Measurements from ENCODE around the gene EPYC.

EPYC gene

DNA sequence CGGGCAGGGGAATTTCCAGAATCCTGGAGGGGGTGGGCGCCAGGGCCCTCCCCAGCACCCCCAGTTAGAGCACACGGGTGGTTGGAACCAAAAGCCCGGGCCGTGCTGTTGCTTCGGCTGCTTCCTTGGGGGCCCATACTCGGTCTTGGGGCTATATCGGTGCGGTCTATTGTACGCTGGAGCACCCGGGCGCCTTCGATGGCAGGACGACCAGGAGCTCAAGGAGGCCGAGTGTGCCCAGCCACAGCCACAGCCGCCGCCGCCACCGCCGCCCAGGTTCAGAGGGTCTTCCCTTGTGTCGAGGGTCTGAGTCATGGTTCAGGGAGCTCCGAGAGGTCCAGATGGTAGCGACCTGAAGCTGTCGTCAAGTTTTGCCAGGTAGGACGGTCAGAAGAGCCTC lies 50.3 kb downstream of the EPYC start:
- no peak for DNase-seq

GRCh38 chr12:90953956-90954421 lies 50.8 kb downstream of the EPYC start:
- DNase-seq, result peak in 1 of 2 donors; percentile 23

GRCh38 chr12:90951432-90952105 lies 53.2 kb downstream of the EPYC start:
- no peak for DNase-seq

GRCh38 chr12:90947869-90948268 lies 56.9 kb downstream of the EPYC start:
- no peak for DNase-seq

DNA sequence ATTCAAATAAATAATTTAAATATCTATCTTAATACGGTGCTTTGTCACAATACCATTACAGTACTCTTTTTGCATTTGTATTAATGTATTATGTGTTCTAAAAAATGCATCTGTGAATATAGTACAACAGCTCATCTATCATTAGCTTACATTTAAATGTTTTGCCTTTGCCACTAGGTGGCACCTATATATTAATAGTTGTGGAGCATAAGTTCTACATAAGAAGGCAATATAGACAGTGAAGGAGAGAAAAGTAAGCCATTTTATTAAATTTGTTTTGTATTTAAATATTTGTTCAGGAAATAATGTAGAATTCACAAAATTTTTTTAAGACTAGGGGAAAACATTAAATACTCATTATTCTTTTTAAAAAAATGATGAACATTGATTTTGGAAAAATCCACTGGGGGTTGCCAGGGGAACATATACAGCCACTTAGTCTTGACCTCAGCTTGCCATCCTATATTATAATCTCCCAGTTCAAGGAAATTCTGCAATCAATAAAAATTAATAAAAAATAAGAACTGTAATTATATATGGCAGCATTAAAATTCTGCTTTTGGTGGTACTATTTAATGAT lies 59.6 kb downstream of the EPYC start:
- DNase-seq, result peak in 1 of 2 donors; percentile 26

GRCh38 chr12:90943255-90943654 lies 61.5 kb downstream of the EPYC start:
- no peak for DNase-seq

DNA sequence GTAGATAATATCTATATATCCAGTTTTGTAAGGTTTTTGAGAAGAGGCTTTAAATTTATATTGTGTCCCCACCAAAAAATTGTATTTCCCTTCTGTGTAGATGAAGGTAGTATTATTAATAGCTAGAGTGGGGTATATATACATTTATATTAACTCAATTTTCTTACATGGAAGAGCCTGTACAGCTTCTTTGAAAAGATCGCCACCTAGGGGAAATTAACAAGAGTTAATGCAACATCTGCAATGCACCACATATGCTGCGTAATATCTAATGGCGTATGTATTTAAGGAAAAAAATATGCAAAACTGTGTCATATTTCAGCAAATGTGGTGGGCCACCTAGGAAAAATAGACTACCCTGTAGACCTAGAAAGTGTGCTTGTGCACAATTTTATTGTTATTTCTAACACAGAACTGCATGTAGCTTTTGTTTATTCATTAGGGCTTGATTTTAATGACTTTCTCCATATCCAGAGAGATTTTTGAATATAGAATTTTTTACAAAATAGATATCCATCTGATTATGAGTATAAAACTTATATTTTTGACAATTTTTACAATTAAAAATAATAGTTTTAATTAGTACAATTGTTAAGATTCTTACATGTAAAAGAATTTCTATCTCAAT lies 63.8 kb downstream of the EPYC start:
- peak in 1 of 2 donors; percentile 12 for DNase-seq

GRCh38 chr12:90939382-90939781 lies 65.4 kb downstream of the EPYC start:
- DNase-seq, result no peak

DNA sequence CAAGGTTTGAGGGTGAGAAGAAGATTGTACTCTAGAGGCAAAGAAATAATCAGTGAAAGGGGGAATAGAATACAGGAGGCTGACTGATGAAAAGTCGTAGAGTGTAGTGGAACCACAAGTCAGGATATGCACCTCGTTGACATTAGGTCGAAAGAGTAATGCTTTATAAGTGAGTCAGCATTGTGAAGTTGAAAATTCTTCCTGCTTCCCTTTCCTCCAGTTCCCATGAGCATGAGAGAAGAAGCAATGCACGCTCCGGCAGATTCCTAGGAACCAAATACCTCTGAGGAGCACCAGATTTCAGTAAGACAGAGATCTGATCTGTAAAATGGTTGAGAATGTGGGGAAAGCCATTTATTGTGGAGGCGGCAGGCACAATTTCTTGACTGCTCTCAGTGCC lies 66.3 kb downstream of the EPYC start:
- no peak for DNase-seq

DNA sequence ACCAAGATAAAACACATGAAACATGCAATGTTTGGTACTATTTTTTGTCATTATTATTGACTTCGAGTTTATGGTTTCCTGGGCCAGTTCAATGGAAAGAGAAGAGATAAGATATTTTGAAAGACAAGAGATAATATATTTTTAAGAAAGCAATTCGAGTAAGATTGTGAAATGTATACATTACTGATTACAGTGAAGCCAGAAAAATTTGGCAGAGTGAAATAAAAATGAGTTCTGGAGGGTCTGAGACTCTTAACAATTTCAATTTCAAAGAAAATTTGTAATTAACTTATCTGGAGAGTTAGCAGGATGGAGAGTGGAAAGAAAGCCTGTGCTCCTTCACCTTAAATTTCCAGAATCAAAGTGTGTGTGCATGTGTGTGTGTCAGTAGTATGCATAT lies 67.1 kb downstream of the EPYC start:
- no peak for DNase-seq

- no peak for DNase-seq
Measured at GRCh38 chr12:90936230-90937005, 68.4 kb downstream of the EPYC start.

DNA sequence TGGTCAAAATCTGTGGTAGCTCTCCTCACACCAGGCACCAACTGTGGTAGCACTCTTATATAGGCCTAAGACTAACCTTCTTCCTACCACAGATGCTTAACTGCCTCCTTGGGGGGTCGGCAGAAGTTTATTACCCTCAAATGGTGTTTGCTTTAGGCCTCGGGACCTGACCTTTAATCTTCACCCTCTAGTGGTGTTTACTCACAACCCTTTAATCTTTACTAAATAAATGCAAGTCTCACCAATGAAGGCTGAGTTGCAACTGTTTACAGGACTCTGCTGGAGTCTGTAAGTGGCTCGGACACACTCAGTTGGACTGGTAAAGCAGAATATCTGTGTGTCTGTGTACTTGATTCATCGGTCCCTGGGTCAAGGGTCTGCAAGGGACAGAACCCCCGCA lies 79.2 kb downstream of the EPYC start:
- no peak for DNase-seq

GRCh38 chr12:90924406-90924805 lies 80.4 kb downstream of the EPYC start:
- no peak for DNase-seq

DNA sequence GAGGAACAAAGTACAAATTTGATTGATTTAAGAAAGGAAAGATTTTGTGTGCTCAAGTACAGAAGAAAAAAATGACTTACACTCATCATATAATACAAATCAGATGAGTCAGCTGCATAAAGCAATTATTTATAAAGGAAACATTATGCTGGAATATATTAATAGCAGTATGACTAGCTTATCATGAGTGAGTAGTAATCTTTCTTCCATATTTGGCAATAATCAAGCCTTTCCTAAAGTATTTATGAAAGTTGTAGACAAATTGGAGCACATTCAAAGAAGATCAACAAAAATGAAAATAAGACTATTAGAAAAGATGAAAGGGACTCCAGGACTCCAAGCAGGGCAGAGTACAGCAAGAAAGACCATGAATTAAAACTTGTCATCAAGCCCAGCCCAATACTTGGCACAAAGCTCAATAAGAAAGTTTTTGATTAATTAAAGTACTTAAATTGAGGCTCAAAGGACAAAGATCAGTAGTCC lies 82.6 kb downstream of the EPYC start:
- no peak for DNase-seq

DNA sequence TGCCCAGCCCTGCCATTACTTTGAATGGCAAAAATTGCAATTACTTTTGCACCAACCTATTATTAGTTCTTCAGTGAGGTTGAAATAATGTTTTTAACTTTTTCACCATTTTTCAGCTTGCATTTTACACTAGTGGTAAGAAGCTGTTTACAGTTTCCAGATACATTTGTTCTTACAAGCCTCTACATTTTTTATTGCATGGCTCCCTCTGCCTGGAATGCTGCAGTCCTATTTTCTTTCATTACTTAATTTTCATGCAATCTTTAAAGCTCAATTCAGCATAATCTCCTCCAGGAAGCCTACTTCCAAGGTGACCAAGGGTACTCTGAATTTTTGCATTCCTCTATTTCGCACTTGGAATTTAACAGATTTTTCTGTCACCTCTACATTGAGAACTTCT lies 83.2 kb downstream of the EPYC start:
- DNase-seq, result no peak

GRCh38 chr12:90920222-90920621 lies 84.5 kb downstream of the EPYC start:
- no peak for DNase-seq

- DNase-seq, result no peak
Measured at GRCh38 chr12:90917431-90917830, 87.3 kb downstream of the EPYC start.

DNA sequence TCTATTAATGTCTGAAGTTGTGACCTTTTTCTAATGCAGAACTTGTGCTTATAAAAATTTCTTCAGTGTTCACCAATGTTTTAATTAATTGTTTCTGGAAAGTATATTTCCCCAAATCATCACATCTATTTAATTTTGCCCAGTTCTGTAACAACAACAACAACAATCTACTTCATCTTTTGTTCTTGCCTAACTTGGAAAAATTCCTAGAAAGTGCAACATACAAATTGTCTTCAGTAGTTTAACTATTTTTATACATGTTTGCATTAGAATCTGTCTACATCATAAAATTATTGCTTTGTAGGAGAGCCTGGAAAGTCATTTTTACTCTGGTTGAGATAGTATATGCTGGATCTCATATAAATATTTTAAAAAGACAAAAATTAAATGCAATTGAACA lies 88.3 kb downstream of the EPYC start:
- DNase-seq, result no peak

DNA sequence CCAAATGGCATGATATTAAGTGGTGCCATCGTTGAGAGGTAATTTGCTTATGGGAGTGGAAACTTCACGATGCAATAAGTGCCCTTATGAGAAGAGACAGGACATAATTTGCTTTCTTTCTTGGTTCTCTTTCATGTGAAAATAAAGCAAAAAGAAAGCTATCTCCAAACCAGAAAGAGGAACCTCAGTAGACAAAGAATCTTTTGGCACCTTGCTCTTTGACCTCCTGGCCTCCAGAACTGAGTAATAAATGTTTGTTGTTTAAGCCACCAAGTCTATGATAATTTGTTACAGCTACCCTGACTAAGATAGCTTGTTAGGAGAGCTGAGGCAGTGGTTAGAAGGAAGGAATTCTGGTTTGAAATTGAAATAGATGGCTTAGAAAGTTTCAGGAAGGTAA lies 89.4 kb downstream of the EPYC start:
- DNase-seq, result no peak

All from CD4-positive, alpha-beta T cell treated with Interferon alpha-2 for 1 hour (primary cell).